ENCODE results near the gene NUCB2. TPM values are rescaled to one million over a fixed set of nuclear protein-coding genes. Genes with fewer than 3 reads are reported as not detected.
"Not testable (repeated sequence)": the region's sequence is repeated elsewhere in the genome, so short reads cannot be mapped to it uniquely, and the experiment has no call there.

The NUCB2 gene
- polyA plus RNA-seq, 1 donor: 41.3 TPM

DNA sequence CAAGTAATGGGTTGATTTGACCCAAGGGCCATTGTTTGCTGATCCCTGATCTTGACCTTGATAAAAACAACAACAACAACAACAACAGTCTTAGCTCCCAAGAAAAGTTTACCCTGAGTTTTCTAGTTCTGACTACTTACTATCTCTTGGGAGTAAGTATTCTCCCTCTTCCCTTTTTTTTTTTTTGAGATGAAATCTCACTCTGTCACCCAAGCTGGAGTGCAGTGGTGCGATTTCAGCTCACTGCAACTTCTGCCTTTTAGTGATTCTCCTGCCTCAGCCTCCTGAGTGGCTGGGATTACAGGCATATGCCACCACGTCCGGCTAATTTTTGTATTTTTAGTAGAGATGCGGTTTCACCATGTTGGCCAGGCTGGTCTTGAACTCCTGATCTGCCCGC lies 8.0 kb upstream of the NUCB2 start:
- DNase-seq (ENCODE audit: low read depth): not testable (repeated sequence)

DNA sequence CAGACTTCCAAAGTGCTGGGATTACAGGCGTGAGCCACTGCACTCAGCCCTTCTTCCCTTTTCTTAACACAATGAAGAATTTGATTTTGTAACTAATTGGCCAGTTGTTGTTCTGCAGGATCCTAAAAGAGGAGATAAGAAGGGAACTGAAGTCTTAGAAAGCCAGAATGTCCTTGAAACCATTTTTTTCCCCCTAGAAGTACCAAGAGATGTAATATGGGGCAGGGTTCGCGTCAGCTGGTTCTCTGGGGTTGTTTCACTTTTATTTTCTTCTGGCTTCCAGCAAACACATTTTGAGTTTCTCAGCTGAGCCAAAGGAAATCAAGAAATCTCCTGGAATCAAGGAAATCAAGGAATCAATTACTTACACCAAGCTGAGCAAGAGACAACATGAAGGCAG lies 7.6 kb upstream of the NUCB2 start:
- DNase-seq (ENCODE audit: low read depth): no peak

DNA sequence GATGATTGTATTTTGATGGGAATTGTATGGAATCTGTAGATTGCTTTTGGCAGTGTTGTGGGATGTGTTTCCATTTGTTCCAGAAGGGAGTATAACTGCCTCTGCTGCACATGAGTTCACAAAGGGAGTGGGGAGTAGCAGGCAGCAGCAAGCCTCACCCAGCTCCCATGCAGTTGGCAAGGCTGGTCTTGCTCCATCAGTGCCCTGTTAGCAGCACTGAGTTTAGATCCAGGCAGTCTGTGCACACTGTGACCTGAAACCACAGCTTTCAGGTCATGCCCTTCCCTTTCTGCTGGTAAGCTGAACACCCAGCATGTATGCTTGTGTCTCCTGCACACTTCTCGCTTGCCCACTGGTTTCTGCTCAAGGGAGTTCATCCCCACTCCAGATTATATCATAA lies 3.7 kb upstream of the NUCB2 start:
- DNase-seq (ENCODE audit: low read depth): no peak

DNA sequence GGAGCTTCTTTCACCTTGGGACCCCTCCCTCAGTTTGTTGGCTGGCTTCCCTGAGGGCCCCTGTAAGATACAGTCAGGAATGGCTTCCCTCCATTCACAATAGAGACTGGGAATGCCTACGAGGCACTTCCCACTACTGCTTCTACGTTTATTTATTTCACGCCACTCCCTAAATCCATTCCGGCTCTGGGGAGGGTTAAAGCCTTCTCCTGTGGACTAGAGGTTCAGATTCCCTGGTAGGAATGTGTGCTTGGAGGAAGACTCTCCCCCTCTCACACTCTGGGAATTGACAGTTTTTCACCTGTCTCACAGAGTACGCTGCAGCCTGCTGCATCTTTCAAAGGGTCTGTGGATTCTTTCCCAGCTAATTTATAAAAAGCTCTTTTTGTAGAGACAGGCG lies 3.3 kb upstream of the NUCB2 start:
- DNase-seq (ENCODE audit: low read depth): no peak

DNA sequence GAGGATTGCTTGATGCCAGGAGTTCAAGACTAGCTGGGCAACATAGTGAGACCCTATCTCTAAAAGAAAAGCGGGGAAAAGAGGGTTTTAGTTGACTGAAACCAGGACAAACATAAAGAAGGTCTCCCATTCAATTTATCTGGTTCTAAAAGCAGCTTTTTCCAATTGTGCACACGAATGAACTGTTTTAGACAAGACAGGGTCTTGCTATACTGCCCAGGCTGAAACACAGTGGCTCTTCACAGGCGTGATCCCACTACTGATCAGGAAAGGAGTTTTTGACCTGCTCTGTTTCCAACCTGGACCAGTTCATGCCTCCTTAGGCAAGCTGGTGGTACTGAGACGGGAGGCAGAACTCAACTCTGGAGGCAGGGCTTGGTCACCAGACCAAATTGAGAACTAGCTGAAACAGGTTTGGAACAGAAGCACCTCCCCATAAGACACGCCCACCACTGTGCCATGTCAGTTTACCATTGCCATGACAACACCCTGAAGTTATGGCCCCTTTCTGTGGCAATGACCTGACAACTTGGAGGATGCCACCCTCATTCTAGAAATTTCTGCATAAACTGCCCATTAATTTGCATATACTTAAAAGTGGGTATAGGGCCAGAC lies 2.8 kb upstream of the NUCB2 start:
- no peak for DNase-seq (ENCODE audit: low read depth)

DNA sequence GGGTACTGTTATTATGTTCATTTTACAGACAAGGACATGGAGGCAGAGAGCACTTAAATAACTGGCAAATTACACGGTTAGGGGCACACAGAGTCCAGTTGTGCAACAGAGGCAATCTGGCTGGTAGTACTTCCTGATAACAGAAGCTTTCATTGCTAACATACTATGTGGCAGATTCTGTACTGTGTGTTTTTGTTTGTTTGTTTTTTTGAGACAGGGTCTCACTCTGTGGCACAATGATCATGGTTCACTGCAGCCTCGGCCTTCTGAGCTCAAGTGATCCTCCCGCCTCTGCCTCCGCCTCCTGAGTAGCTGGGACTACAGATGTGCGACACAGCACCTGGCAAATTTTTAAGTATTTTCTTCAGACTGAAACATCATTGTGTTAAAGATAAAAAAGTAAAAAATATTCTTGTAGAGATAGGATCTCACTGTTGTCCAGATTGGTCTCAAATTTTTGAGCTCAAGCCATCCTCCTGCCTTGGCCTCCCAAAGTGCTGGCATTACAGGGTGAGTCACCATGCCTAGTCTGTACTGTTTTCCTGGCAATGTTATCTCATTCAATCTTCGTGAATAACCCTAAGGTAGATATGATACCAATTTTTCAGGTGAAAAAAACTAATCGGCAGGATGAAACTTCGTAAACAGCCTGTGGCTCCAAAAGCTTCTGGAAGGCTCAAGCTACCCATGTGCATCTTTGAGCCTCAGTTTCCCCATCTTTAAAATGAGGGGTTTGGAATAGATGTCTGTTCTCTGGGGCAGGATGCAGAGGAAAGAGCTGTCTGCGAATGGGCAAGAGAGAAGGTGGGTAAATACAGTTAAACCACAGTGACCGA lies 921 bp upstream of the NUCB2 start:
- DNase-seq (ENCODE audit: low read depth): no peak

DNA sequence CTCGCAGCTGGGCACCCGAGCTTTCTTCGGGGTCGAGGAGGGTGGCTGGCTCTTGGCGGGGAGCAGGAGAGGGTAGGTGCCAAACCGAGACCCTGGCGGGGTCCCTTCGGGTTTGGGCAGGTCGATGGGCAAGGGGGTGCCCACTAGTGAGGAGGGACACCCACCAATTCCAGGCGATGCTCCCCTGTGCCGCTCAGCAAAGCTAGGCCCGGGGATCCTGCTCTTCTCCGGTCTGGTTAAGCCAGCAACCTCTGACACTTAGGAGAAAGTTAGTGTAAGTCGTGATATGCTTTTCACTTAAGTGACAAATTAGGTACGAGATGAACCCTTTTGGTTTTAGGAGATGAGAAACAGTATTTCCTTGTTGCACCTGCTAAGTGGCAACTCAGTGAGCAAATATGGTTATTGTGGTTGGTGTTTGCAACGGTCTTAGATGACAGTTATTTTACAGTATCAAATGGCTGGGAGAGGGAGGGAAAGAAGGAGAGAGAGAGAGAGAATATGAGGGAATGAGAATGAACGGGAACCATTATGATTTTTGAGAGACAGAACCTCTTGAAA lies 565 bp downstream of the NUCB2 start:
- no peak for DNase-seq (ENCODE audit: low read depth)

DNA sequence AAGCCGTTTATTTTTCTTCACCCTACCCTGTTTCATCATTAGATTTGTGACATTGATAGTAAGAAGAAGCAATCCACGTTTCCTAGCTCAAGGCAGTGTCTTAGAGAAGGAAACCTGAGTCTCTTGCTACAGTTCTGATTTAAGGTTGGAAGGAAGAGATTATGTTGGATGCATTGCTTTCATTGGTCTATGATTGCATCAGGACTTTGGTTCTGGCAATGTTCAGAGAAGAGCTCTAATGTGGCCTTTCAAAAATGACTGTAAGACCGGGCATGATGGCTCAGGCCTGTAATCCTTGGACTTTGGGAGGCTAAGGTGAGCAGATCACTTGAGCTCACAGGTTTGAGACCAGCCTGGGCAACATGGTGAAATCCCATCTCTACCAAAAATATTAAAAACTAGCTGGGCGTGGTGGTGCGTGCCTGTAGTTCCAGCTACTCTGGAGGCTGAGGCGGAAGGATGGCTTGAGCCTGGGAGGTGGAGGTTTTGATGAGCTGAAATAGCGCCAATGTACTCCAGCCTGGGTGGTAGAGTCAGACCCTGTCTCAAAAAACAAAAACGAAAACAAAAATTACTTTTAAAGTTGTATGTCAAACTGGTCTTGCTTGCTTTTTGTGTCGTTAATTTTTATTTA lies 4.1 kb downstream of the NUCB2 start:
- DNase-seq (ENCODE audit: low read depth): no peak

DNA sequence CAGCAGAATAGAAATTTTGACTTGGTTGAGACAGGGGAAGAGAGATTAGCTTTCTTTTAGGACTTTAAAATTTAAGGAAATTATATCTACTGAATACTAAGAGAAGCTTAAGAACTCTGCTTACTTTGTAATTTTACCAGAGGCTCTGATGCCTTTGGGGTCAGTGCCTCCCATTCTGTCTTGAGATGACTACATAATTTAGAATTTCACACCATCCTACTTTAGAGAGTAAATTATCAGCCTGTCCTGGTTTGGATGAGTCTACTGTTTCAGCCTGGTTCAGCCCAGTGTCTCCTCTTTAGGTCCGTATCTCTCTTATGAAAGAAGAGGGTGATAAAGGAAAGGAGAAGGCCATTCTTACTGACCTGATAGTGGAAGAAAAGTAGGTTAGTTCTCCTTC lies 9.8 kb downstream of the NUCB2 start:
- DNase-seq (ENCODE audit: low read depth): no peak

DNA sequence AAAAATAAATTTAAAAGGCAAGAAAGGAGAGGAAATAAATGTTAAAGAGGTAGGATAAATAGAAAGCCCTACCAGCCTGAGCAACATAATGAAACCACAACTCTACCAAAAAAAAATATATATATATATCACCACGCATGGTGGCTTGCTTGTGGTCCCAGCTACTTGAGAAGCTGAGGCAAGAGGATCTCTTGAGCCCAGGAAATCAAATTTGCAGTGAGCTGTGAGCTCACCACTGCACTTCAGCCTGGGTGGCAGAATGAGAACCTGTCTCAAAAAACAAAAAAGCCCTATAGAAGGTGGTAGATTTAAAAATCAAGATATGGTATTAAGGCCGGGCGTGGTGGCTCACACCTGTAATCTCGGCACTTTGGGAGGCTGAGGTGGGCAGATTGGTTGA lies 10.5 kb downstream of the NUCB2 start:
- no peak for DNase-seq (ENCODE audit: low read depth)

DNA sequence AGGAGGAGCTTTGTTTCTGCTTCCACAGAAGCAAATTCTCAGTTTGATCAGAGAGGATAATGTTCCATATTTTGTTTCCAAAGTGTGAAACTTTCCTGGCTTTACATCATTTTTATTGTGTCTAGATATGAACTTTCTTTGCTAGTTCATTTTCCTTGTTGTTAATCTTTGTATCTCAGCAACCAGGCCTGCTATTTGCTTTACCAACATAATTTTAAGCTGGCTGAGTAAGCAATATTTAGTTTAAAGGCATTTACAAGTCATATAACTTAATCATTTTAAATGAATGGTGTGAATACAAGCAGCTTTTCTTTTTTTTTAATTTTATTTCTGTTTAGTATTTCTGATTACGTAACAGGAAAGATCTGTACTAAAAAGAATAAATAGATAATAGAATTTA lies 15.2 kb downstream of the NUCB2 start:
- no peak for DNase-seq (ENCODE audit: low read depth)

DNA sequence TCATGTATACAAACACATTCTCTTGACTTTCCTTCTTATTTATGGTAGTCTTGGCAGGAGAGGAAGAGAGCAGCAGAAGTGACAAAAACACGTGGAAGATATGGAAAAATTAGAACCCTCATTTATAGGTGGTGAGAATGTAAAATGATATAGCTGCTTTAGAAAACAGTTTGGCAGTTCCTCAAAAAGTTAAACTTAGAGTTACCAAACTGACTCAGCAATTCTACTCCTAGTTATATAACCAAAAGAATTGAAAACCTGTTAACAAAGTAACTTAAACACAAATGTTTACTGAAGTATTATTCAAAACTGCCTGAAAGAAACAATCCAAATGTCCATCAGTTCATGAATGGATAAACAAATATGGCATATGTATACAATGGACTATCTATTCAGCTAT lies 16.8 kb downstream of the NUCB2 start:
- no peak for DNase-seq (ENCODE audit: low read depth)

DNA sequence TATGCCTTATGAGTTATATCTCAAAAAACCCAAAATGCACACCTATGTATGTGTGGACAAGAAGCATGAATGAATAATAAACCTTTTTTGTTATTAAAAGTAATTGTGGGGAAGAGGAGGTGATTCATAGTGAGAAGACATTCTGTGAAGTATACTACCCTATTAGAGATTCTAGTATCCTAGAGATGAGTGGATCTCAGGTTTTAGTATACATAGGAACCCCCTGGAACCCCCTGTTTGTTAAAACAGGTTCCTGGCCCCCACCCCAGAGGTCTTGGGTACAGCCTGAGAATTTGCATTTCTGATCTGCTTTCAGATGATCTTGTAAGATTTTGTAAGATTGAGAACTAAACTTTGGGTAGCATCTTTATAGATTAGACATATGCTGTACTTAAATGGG lies 17.5 kb downstream of the NUCB2 start:
- DNase-seq (ENCODE audit: low read depth): no peak

DNA sequence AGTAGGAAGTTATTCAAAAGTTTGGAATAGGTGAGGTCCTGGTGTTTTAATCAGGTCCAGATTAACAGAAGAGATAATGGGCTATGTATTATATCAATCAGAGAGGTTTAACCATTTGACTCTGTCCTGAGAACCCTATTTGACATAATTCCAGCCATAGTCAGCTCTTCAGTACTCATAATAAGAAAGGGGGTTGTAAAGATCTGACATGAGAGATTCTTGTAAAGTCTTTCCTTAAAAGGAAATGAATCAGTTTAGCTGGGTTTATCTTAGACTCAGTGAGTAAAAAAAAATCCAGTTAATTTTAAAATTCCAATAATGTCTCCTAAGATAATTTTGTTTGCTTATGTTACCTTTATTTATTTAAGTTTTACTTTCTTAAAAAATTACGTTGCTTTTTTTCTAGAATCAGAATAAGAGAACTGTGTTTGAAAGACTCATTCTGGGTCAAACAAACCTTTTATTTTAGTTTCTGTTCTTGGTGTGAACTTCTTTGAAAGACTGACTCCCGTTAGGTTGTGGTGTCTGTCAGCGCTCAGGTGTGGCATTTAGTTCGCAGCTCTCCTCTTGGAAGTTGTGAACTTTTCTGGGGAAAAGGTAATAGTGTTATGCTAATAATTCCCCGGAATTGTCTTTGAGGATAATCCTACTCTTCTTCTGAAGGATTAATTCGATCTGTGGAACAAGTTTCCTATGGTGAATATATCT lies 20.5 kb downstream of the NUCB2 start:
- no peak for DNase-seq (ENCODE audit: low read depth)

DNA sequence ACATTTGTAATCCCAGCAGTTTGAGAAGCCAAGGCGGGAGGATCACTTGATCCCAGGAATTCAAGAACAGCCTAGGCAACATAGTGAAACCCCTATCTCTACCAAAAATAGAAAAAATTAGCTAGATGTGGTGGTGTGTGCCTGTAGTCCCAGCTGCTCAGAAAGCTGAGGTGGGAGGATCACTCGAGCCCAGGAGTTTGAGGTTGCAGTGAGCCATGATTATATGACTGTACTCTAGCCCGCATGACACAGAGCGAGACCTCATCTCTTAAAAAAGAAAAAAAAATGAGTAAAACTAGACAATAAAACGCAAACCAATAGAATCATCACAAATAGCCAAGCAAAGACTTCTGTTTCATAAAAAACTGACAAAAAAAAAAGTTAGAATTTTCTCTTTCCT lies 21.8 kb downstream of the NUCB2 start:
- DNase-seq (ENCODE audit: low read depth): no peak

DNA sequence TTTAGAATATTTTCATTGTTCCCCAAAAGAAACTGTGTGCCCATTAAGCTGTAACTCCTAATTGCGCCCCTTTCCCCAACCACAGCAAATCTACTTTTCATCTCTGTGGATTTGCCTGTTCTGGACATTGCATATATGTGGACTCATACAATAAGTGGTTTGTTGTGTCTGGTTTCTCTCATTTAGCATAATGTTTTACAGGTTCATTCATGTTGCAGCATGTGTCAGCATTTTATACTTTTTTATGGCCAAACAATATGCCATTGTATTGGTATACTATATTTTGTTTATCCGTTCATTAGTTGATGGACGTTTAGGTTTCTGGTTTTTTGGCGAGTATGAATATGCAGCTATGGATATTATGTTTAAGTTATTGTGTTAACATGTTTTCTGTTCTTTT lies 23.8 kb downstream of the NUCB2 start:
- DNase-seq (ENCODE audit: low read depth): no peak

DNA sequence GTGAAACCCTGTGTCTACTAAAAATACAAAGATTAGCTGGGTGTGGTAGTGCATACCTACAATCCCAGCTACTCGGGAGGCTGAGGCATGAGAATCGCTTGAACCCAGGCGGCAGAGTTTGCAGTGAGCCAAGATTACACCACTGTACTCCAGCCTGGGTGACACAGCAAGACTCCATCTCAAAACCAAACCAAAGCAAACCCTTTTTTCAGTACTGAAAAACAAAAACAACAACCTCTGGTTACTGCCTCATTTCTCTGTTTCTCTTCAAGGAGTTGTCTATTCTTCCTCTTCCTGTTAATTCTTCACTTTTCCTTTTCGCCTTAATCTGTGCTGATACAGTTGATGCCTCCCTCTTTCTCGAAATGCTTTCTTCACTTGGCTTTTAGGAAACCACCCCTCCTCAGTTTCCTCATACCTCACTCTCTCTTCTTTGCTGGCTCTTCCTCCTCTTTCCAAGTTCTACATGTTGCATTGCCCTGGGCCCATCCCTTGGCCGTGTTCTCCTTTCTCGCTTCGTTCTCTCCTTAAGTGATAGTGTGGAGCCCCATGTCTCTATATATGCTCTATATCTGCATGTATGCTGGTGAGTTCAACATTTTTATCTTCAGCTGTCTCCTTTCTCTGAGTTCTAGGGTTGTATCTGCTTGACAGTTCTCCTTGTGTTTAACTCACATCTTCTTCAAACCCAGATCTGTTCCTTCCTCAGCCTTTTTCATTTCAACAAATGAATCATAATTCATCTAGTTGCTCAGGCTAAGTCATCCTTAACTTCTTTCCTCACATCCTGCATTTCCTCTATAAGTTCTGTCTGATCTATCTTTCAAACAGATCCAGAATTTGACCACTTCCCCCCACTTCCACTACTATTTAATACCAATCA lies 37.1 kb downstream of the NUCB2 start:
- DNase-seq (ENCODE audit: low read depth): no peak

DNA sequence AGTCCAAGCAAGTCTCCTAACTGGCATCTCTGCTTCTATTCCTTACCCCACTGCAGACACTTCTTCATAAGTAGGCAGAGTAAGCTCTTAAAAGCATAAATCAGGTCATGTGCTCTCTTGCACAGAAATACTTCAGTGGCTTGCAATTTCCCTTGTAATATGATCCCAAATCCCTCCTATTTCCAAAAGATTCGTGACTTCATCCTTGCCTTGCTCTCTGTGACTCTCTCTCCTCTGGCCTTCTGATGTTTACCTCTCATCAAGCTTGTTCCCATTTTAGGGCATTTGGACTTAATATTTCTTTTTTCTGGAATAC lies 37.7 kb downstream of the NUCB2 start:
- DNase-seq (ENCODE audit: low read depth): no peak

DNA sequence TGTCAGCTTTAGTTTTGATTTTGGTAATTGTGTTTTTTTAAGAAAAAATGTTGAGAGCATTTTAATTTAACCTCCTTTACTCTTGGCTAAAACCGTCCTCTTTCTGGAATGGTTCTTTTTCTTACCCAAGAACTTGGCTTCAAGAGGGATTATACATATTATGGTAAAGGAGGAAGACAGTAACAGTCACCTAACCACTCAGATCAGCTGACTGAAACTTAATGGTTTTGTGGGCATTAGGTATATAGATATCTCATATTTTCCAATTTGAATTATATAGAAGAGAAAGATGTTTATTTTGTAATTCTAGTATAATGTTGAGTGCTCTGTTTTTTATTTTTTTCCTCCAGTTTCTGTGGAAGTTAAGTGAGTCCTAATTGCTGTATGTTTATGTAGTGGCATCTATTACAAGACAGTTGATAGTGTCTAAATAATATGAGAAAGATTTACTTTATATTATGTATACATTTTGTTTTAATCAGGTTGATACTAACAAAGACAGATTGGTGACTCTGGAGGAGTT lies 38.4 kb downstream of the NUCB2 start:
- no peak for DNase-seq (ENCODE audit: low read depth)

DNA sequence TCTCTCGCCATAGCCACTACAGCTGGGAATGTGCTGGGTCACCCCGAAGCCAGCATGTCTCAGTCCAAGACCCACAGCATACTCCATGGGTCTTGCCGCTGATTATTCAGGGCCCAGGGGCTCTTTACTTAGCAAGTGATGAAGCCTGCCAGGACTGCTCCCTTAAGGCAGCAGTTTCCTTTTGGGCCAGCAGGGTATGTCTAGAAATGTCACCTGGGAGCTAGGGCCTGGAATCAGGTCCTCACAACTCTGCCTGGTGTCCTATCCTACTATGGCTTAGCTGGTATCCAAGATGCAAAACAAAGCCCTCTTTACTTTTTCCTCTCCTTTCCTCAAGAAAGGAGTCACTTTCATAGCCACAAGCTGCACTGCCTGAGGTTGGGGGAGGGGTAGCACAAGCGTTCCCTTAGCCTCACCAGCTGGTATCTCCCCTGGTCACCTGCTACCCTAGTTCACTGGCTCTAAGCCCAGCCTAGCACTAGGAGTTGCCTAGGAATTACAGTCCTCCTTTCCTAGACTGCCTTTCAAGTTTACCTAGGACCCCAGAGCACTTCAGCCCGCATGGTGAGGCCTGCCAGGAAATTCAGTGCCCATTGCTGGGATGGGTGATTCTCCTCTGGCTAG lies 52.4 kb downstream of the NUCB2 start:
- no peak for DNase-seq (ENCODE audit: low read depth)

DNA sequence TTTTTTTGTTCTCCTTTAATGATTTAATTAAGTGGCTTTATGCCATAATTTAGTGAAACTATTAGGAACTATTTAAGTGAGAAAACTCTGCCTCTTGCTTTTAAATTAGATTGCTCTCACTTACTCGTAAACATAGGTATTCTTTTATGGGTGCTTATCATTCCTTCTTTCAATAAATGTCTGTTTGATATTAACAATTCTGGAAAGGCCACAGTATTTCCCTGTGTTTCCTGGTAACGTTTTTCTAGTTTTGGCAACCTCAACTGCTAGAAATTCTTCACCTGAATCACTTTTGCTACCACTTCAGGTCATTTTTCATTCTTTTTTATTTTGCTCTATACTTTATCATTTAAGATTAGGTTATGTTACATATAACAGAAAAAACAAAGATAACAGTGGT lies 55.1 kb downstream of the NUCB2 start:
- no peak for DNase-seq (ENCODE audit: low read depth)
